Measurements from ENCODE around the gene LPIN1. TPM values are rescaled to one million over a fixed set of nuclear protein-coding genes. Genes with fewer than 3 reads are reported as not detected.

Gene LPIN1
- total RNA-seq, 1 donor from 2014 or later: 23.4 TPM

DNA sequence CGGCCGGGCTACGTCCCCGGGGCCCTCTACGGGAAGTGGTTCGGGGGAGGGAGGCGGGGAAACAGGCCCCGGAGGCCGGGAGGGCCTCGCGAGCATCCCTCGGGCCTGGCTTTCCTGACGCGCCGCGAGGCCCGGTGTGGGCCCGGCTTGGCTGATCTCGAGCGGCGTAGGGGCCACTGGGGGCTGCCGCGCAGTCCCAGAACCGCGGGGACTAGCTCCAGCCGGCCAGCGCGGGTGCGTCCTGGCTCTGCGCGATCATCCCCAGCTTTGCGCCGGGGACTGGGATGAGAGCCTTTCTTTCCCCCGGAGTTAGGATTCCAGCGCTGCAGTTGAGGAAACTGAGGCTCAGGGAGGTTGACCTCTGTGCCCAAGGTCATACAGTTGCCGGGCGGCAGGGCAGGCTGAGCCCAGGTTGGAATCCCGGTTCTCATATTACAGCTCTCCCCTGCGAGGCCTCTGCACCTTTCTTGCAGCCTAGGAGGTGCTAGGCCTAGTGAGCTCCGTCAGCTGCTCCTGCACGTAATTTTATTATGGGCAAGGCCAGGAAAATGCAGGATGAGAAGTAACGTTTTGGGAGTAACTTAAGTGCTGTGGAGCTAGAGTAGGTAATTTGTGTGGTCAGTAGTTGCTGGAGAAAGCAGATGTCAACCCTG lies 501 bp downstream of the LPIN1 start:
- Mint-ChIP-seq H3K4me1 (ENCODE audit: low read depth, unreplicated experiment) (peaks cover 49% of the 10 kb centered on the region), H3K9me3 (ENCODE audit: unreplicated experiment) (peaks cover 4% of the 10 kb centered on the region), H3K27me3 (ENCODE audit: low read depth, unreplicated experiment) (no peaks in the 10 kb centered on the region), H3K4me3 (ENCODE audit: unreplicated experiment) (peak overlapping the region; percentile 75), H3K36me3 (ENCODE audit: low read depth, unreplicated experiment) (no peaks in the 10 kb centered on the region), H3K27ac (ENCODE audit: unreplicated experiment) (no peak overlapping the region)
- Histone ChIP-seq H3K4me1 (ENCODE audit: insufficient read depth, low read length) (peaks cover 41% of the 10 kb centered on the region), H3K9me3 (ENCODE audit: insufficient read depth, low read depth, low read length) (no peaks in the 10 kb centered on the region), H3K27me3 (ENCODE audit: insufficient read depth, low read length) (no peaks in the 10 kb centered on the region), H3K4me2 (ENCODE audit: low read length) (peak overlapping the region; percentile 89), H3K36me3 (ENCODE audit: insufficient read depth, low read length) (no peaks in the 10 kb centered on the region), H4K20me1 (ENCODE audit: insufficient read depth, low read length) (peaks cover 47% of the 10 kb centered on the region), H2AFZ (ENCODE audit: low read depth, low read length) (peak overlapping the region; percentile 55), H3K4me3 (ENCODE audit: insufficient read depth, low read depth, low read length) (peak overlapping the region; percentile 71), H3K27ac (ENCODE audit: low read depth, low read length) (peak overlapping the region; percentile 66), H3K79me2 (ENCODE audit: insufficient read depth, low read length) (peaks cover 50% of the 10 kb centered on the region), H3K9ac (ENCODE audit: low read length) (peak overlapping the region; percentile 86)
- peak; percentile 26 for DNase-seq (ENCODE audit: low read depth)
- FAIRE-seq: no peak
- no peak for TF ChIP-seq EZH2 (IDR thresholded peaks at IDR 0.05; ENCODE audit: insufficient read depth, low read length)
- TF ChIP-seq, protein P1, sequence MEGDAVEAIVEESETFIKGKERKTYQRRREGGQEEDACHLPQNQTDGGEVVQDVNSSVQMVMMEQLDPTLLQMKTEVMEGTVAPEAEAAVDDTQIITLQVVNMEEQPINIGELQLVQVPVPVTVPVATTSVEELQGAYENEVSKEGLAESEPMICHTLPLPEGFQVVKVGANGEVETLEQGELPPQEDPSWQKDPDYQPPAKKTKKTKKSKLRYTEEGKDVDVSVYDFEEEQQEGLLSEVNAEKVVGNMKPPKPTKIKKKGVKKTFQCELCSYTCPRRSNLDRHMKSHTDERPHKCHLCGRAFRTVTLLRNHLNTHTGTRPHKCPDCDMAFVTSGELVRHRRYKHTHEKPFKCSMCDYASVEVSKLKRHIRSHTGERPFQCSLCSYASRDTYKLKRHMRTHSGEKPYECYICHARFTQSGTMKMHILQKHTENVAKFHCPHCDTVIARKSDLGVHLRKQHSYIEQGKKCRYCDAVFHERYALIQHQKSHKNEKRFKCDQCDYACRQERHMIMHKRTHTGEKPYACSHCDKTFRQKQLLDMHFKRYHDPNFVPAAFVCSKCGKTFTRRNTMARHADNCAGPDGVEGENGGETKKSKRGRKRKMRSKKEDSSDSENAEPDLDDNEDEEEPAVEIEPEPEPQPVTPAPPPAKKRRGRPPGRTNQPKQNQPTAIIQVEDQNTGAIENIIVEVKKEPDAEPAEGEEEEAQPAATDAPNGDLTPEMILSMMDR (IDR thresholded peaks at IDR 0.05; ENCODE audit: insufficient read depth, low read depth, low read length): no peak

DNA sequence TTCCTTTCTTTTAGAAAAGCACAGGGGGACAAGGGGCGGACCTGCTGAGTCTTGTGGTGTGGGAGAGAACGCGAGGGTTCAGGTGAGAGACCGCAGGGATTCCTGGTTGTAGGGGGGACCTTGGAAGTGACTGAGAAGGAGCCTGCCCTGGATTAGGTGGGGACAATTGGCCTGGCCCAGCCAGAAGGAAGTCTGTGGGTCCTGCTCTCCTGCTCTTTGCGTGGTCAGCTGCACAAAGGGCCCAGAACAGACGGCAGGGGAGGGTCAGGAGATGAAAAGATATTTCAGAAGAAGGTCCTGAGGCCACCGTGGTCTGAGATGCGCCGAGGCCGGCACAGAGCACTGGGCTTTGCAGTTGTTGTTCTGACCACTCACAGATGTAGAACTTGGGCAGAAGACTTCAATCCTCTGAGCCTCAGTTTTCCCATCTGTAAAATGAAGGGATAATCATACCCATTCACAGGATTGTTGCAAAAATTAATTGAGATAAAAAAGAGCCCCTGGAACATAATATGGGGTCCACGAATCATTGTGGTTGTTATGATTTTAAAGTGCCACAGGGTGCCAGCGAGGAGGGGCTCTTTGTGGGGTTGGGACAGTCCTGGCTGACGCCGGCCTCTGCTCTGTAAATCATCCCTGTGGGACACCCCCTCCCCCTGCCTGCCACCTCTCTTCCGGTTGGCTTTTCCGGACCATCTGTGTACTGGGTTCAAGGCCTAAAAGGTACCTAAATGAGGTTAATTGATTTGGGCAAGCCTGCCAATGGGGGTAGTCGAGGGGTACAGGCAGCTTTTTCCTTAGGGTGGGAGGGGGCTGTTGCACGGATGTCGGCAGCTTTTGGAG lies 1.8 kb downstream of the LPIN1 start:
- peak overlapping the region; percentile 86 for H3K9ac ChIP-seq (ENCODE audit: low read length)
- no peak for TF ChIP-seq EZH2 (IDR thresholded peaks at IDR 0.05; ENCODE audit: insufficient read depth, low read length)
- TF ChIP-seq, protein P1 (IDR thresholded peaks at IDR 0.05; ENCODE audit: insufficient read depth, low read depth, low read length): no peak

More for the DNA sequence above, 1.8 kb downstream of the LPIN1 start:
- no peaks in the 10 kb centered on the region for H3K9me3 ChIP-seq (ENCODE audit: insufficient read depth, low read depth, low read length)
- peaks cover 60% of the 10 kb centered on the region for H3K79me2 ChIP-seq (ENCODE audit: insufficient read depth, low read length)
- peaks cover 4% of the 10 kb centered on the region for H3K9me3 Mint-ChIP-seq (ENCODE audit: unreplicated experiment)
- no peaks in the 10 kb centered on the region for H3K27me3 ChIP-seq (ENCODE audit: insufficient read depth, low read length)
- H3K27me3 Mint-ChIP-seq (ENCODE audit: low read depth, unreplicated experiment): no peaks in the 10 kb centered on the region
- peak overlapping the region; percentile 89 for H3K4me2 ChIP-seq (ENCODE audit: low read length)
- DNase-seq (ENCODE audit: low read depth) (no peak), FAIRE-seq (no peak)
- H3K4me1 Mint-ChIP-seq (ENCODE audit: low read depth, unreplicated experiment): peaks cover 42% of the 10 kb centered on the region
- no peaks in the 10 kb centered on the region for H3K36me3 Mint-ChIP-seq (ENCODE audit: low read depth, unreplicated experiment)
- H2AFZ ChIP-seq (ENCODE audit: low read depth, low read length): no peak overlapping the region
- H3K27ac ChIP-seq (ENCODE audit: low read depth, low read length): no peak overlapping the region
- no peak overlapping the region for H3K27ac Mint-ChIP-seq (ENCODE audit: unreplicated experiment)
- peaks cover 38% of the 10 kb centered on the region for H3K4me1 ChIP-seq (ENCODE audit: insufficient read depth, low read length)
- H3K36me3 ChIP-seq (ENCODE audit: insufficient read depth, low read length): no peaks in the 10 kb centered on the region
- peak overlapping the region; percentile 75 for H3K4me3 Mint-ChIP-seq (ENCODE audit: unreplicated experiment)
- peaks cover 58% of the 10 kb centered on the region for H4K20me1 ChIP-seq (ENCODE audit: insufficient read depth, low read length)
- peak overlapping the region; percentile 71 for H3K4me3 ChIP-seq (ENCODE audit: insufficient read depth, low read depth, low read length)
